HG03460 (cell line): Measurements from ENCODE around the gene PGPEP1.
"Not testable (repeated sequence)": the region's sequence is repeated elsewhere in the genome, so short reads cannot be mapped to it uniquely, and the experiment has no call there.

Source experiments
- ATAC-seq: cut with Tn5 transposase; IDR thresholded peaks from one replicate; pipeline ENCODE4 v1.9.1; 2021; ENCODE audit not compliant: unreplicated experiment

PGPEP1 gene

GRCh38 chr19:18363787-18364186 lies 23.4 kb downstream of the PGPEP1 start:
- ATAC-seq, result no peak

GRCh38 chr19:18364277-18364825 lies 24.0 kb downstream of the PGPEP1 start:
- ATAC-seq, result not testable (repeated sequence)

- ATAC-seq, result no peak
Measured at GRCh38 chr19:18364826-18365528, 24.6 kb downstream of the PGPEP1 start.

GRCh38 chr19:18366021-18366435 lies 25.6 kb downstream of the PGPEP1 start:
- ATAC-seq, result no peak

- no peak for ATAC-seq
Measured at GRCh38 chr19:18368504-18369222, 28.3 kb downstream of the PGPEP1 start.

GRCh38 chr19:18373407-18373891 lies 33.1 kb downstream of the PGPEP1 start:
- no peak for ATAC-seq

GRCh38 chr19:18373892-18374629 lies 33.7 kb downstream of the PGPEP1 start:
- ATAC-seq, result peak; percentile 81

- no peak for ATAC-seq
Measured at GRCh38 chr19:18377026-18377425, 36.6 kb downstream of the PGPEP1 start.

- no peak for ATAC-seq
Measured at GRCh38 chr19:18379803-18380747, 39.7 kb downstream of the PGPEP1 start.

GRCh38 chr19:18380843-18381242 lies 40.4 kb downstream of the PGPEP1 start:
- no peak for ATAC-seq

GRCh38 chr19:18383622-18384021 lies 43.2 kb downstream of the PGPEP1 start:
- not testable (repeated sequence) for ATAC-seq

GRCh38 chr19:18384775-18385174 lies 44.4 kb downstream of the PGPEP1 start:
- ATAC-seq, result no peak

- ATAC-seq, result no peak
Measured at GRCh38 chr19:18385359-18385674, 44.9 kb downstream of the PGPEP1 start.

GRCh38 chr19:18385675-18386542 lies 45.5 kb downstream of the PGPEP1 start, which contains the start of gene GDF15:
Gene GDF15 (plus strand): TSS chr19:18386158. CDS start chr19:18386190, 32 bp downstream.
- ATAC-seq, result no peak

GRCh38 chr19:18386543-18387271 lies 46.3 kb downstream of the PGPEP1 start:
- ATAC-seq, result no peak

- peak; percentile 62 for ATAC-seq
Measured at GRCh38 chr19:18388100-18388959, 47.9 kb downstream of the PGPEP1 start.

- no peak for ATAC-seq
Measured at GRCh38 chr19:18388960-18389725, 48.7 kb downstream of the PGPEP1 start.
